ENCODE measurements around the gene SERINC2.
"Not testable (repeated sequence)": the region's sequence is repeated elsewhere in the genome, so short reads cannot be mapped to it uniquely, and the experiment has no call there.

The SERINC2 gene

DNA sequence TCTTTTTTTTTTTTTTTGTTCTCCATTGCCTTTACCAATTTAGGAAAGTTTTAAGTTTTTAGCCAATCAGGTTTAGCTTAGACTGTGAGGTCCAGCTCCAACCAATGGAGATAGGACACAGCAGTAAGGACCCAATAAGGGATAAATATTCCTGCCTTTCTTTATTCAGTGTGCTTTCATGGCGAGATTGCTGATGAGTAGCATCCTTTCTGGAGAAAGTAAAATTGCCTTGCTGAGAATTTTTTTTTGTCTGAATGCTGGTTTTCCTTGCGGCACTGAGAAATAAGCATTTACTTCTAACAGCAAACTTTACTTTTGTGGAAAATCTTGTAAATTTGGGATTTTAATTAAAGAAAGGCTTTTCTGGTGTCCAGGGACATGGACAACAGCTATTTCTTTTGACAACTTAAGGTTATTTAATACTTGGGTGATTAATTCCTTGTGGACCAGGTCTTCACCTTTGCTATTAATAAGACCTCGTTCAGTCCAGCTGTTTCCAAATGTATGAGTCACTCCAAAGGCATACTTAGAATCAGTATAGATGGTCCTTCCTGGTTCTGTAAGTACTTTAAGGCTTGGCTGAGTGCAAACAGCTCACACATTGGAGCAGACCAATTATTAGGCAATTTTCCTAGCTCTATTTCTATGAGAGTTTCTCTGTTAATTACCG, 54.1 kb downstream of the SERINC2 start:
- Histone ChIP-seq H3K27me3 (replicated peaks; ENCODE audit: insufficient read depth, low read length) (no peaks in the 10 kb centered on the region), H3K27ac (ENCODE audit: low read length) (no peak overlapping the region), H3K4me1 (ENCODE audit: low read length) (peaks cover 13% of the 10 kb centered on the region), H4K20me1 (ENCODE audit: insufficient read depth, low read length) (no peaks in the 10 kb centered on the region), H3K9ac (ENCODE audit: low read length) (no peak overlapping the region), H3K79me2 (ENCODE audit: low read length) (no peaks in the 10 kb centered on the region), H3K4me3 (ENCODE audit: low read length) (no peak overlapping the region), H3K9me3 (replicated peaks; ENCODE audit: insufficient read depth, low read length) (no peaks in the 10 kb centered on the region), H3F3A (ENCODE audit: insufficient read depth, low read length) (no peaks in the 10 kb centered on the region), H3K9me2 (replicated peaks; ENCODE audit: insufficient read depth, low read length) (no peaks in the 10 kb centered on the region), H2AFZ (ENCODE audit: low read length) (no peak overlapping the region), H3K4me2 (ENCODE audit: low read depth, low read length) (no peak overlapping the region), H3K36me3 (replicated peaks; ENCODE audit: insufficient read depth, low read length) (no peaks in the 10 kb centered on the region)
- no peak for DNase-seq
- TF ChIP-seq, protein P1, sequence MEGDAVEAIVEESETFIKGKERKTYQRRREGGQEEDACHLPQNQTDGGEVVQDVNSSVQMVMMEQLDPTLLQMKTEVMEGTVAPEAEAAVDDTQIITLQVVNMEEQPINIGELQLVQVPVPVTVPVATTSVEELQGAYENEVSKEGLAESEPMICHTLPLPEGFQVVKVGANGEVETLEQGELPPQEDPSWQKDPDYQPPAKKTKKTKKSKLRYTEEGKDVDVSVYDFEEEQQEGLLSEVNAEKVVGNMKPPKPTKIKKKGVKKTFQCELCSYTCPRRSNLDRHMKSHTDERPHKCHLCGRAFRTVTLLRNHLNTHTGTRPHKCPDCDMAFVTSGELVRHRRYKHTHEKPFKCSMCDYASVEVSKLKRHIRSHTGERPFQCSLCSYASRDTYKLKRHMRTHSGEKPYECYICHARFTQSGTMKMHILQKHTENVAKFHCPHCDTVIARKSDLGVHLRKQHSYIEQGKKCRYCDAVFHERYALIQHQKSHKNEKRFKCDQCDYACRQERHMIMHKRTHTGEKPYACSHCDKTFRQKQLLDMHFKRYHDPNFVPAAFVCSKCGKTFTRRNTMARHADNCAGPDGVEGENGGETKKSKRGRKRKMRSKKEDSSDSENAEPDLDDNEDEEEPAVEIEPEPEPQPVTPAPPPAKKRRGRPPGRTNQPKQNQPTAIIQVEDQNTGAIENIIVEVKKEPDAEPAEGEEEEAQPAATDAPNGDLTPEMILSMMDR (IDR thresholded peaks at IDR 0.05; ENCODE audit: low read length), result no peak
- TF ChIP-seq EZH2phosphoT487 (IDR thresholded peaks at IDR 0.05; ENCODE audit: low read length) (no peak), EZH2 (optimal IDR thresholded peaks at IDR 0.05; ENCODE audit: low read depth, low read length) (no peak)

DNA sequence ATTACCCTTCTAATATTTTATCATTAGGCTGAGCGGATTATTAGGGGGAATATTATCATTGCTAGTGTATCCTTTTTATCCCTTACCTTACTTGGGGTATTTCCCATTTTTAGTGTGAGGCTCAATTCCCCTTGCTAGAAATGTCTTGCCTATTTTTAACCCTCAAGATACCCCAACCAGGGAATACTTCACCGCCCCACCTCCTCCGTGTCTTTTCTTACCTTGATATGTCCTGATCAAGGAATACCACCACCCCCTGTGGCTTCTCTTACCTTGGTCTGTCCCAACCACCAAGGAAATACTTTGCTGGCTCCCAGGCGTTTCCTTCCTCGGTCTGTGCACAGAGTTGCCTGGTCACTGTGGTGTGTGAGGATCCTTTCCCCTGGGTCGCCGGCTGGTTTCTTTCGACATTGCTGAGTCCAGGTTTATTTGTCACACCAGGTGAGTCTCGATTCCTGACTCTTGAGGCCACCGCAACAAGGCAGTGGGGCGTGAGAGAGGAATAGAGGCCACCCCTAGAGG, 57.8 kb downstream of the SERINC2 start:
- Histone ChIP-seq H3K27ac (ENCODE audit: low read length) (peak overlapping the region; percentile 70; the same call in 1 of the 2 replicates), H3K9ac (ENCODE audit: low read length) (no peak overlapping the region), H3K4me2 (ENCODE audit: low read depth, low read length) (no peak overlapping the region), H3K9me3 (replicated peaks; ENCODE audit: insufficient read depth, low read length) (no peaks in the 10 kb centered on the region), H2AFZ (ENCODE audit: low read length) (no peak overlapping the region), H3K4me1 (ENCODE audit: low read length) (peaks cover 18% of the 10 kb centered on the region), H3K9me2 (replicated peaks; ENCODE audit: insufficient read depth, low read length) (no peaks in the 10 kb centered on the region), H3F3A (ENCODE audit: insufficient read depth, low read length) (no peaks in the 10 kb centered on the region), H3K4me3 (ENCODE audit: low read length) (no peak overlapping the region), H4K20me1 (ENCODE audit: insufficient read depth, low read length) (no peaks in the 10 kb centered on the region), H3K36me3 (replicated peaks; ENCODE audit: insufficient read depth, low read length) (no peaks in the 10 kb centered on the region), H3K27me3 (replicated peaks; ENCODE audit: insufficient read depth, low read length) (no peaks in the 10 kb centered on the region), H3K79me2 (ENCODE audit: low read length) (no peaks in the 10 kb centered on the region)
- no peak for TF ChIP-seq EZH2phosphoT487 (IDR thresholded peaks at IDR 0.05; ENCODE audit: low read length)
- no peak for TF ChIP-seq EZH2 (optimal IDR thresholded peaks at IDR 0.05; ENCODE audit: low read depth, low read length)
- TF ChIP-seq, protein P1 (IDR thresholded peaks at IDR 0.05; ENCODE audit: low read length), result no peak
- DNase-seq, result no peak

DNA sequence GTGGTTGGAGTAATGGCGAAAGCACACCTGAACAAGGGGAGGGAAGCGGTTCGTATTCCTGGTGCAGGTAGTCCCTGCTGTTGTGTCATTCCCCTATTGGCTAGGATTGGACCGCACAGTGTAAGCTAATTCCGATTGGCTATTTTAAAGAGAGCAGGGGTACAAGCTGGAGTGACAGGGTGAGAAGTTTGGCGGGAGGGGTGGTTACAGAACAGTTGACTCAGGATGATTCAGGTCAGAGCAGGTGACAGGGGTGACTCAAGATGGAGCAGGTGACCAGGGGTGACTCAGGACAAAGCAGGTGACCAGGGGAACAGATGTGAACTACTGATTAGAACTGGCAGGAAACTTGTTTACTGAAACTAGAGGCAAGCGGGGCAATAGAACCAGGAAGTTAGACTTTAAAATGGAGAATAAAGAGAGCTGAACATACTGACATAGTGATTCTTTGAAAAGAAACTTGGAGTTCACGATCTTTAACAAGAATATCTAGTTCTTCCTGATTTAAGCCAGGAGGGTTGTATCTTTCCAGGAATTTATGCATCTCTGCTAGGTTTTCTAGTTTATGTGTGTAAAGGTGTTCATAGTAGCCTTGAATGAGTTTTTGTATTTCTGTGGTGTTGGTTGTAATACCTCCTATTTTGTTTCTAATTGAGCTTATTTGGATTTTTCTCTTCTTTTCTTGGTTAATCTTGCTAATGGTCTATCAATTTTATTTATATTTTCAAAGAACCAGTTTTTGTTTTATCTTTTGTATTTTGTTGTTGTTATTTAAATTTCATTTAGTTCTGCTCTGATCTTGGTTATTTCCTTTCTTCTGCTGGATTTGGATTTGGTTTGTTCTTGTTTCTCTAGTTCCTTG, 58.7 kb downstream of the SERINC2 start:
- Histone ChIP-seq H3K4me2 (ENCODE audit: low read depth, low read length) (peak overlapping the region; percentile 52; the same call in 1 of the 2 replicates), H3K4me1 (ENCODE audit: low read length) (peaks cover 25% of the 10 kb centered on the region), H3K27ac (ENCODE audit: low read length) (peak overlapping the region; percentile 70), H3K9ac (ENCODE audit: low read length) (peak overlapping the region; percentile 13; the same call in 1 of the 2 replicates), H2AFZ (ENCODE audit: low read length) (peak overlapping the region; percentile 58; the same call in 1 of the 2 replicates)
- not testable (repeated sequence) for H3K27me3 ChIP-seq (replicated peaks; ENCODE audit: insufficient read depth, low read length); H3K4me3 ChIP-seq (ENCODE audit: low read length); H4K20me1 ChIP-seq (ENCODE audit: insufficient read depth, low read length); H3K9me2 ChIP-seq (replicated peaks; ENCODE audit: insufficient read depth, low read length); H3K9me3 ChIP-seq (replicated peaks; ENCODE audit: insufficient read depth, low read length); H3F3A ChIP-seq (ENCODE audit: insufficient read depth, low read length); H3K79me2 ChIP-seq (ENCODE audit: low read length); H3K36me3 ChIP-seq (replicated peaks; ENCODE audit: insufficient read depth, low read length)
- DNase-seq, result peak; percentile 73

DNA sequence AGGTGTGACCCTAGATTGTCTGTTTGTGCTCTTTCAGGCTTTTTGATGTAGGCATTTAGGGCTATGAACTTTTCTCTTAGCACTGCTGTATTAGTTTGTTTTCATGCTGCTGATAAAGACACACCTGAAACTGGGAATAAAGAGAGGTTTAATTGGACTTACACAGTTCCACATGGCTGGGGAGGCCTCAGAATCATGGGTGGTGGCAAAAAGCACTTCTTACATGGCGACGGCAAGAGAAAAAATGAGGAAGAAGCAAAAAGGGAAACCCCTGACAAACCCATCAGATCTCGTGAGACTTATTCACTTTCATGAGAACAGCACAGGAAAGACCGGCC, 59.3 kb downstream of the SERINC2 start:
- H3K27me3 ChIP-seq (replicated peaks; ENCODE audit: insufficient read depth, low read length); H3K9me3 ChIP-seq (replicated peaks; ENCODE audit: insufficient read depth, low read length); H2AFZ ChIP-seq (ENCODE audit: low read length); H4K20me1 ChIP-seq (ENCODE audit: insufficient read depth, low read length); H3K79me2 ChIP-seq (ENCODE audit: low read length); H3F3A ChIP-seq (ENCODE audit: insufficient read depth, low read length); DNase-seq; H3K4me3 ChIP-seq (ENCODE audit: low read length); H3K9ac ChIP-seq (ENCODE audit: low read length); H3K9me2 ChIP-seq (replicated peaks; ENCODE audit: insufficient read depth, low read length); H3K36me3 ChIP-seq (replicated peaks; ENCODE audit: insufficient read depth, low read length): not testable (repeated sequence)
- Histone ChIP-seq H3K4me2 (ENCODE audit: low read depth, low read length) (peak overlapping the region; percentile 52; the same call in 1 of the 2 replicates), H3K27ac (ENCODE audit: low read length) (peak overlapping the region; percentile 70; the same call in 1 of the 2 replicates), H3K4me1 (ENCODE audit: low read length) (peaks cover 30% of the 10 kb centered on the region)

DNA sequence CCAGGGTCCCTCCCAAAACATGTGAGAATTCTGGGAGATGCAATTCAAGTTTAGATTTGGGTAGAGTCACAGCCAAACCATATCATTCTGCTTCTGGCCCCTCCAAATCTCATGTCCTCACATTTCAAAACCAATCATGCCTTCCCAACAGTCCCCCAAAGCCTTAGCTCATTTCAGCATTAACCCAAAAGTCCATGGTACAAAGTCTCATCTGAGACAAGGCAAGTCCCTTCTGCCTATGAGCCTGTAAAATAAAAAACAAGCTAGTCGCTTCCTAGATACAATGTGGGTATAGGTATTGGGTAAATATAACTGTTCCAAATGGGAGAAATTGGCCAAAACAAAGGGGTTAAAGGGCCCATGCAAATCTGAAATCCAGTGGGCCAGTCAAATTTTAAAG, 59.7 kb downstream of the SERINC2 start:
- H4K20me1 ChIP-seq (ENCODE audit: insufficient read depth, low read length); DNase-seq; H3K9me2 ChIP-seq (replicated peaks; ENCODE audit: insufficient read depth, low read length); H3K4me3 ChIP-seq (ENCODE audit: low read length); H3K27ac ChIP-seq (ENCODE audit: low read length); H2AFZ ChIP-seq (ENCODE audit: low read length); H3K4me2 ChIP-seq (ENCODE audit: low read depth, low read length); H3K27me3 ChIP-seq (replicated peaks; ENCODE audit: insufficient read depth, low read length); H3F3A ChIP-seq (ENCODE audit: insufficient read depth, low read length); H3K79me2 ChIP-seq (ENCODE audit: low read length); H3K36me3 ChIP-seq (replicated peaks; ENCODE audit: insufficient read depth, low read length); H3K9me3 ChIP-seq (replicated peaks; ENCODE audit: insufficient read depth, low read length); H3K9ac ChIP-seq (ENCODE audit: low read length): not testable (repeated sequence)
- H3K4me1 ChIP-seq (ENCODE audit: low read length), result peaks cover 34% of the 10 kb centered on the region

DNA sequence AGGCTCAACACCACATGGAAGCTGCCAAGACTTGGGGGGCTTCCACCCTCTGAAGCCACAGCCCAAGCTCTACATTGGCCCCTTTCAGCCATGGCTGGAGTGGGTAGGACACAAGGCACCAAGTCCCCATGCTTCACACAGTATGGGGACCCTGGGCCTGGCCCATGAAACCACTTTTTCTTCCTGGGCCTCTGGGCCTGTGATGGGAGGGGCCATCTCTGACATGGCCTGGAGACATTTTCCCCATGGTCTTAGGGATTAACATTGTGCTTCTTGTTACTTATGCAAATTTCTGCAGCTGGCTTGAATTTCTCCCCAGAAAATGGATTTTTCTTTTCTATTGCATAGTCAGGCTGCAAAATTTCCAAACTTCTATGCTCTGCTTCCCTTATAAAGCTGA, 60.5 kb downstream of the SERINC2 start:
- H3K36me3 ChIP-seq (replicated peaks; ENCODE audit: insufficient read depth, low read length); H3K9ac ChIP-seq (ENCODE audit: low read length); H3K27me3 ChIP-seq (replicated peaks; ENCODE audit: insufficient read depth, low read length); H3K79me2 ChIP-seq (ENCODE audit: low read length); H3K4me2 ChIP-seq (ENCODE audit: low read depth, low read length); H3K9me3 ChIP-seq (replicated peaks; ENCODE audit: insufficient read depth, low read length); H3K4me3 ChIP-seq (ENCODE audit: low read length); H4K20me1 ChIP-seq (ENCODE audit: insufficient read depth, low read length); H3K27ac ChIP-seq (ENCODE audit: low read length); DNase-seq; H2AFZ ChIP-seq (ENCODE audit: low read length); H3K9me2 ChIP-seq (replicated peaks; ENCODE audit: insufficient read depth, low read length): not testable (repeated sequence)
- H3K4me1 ChIP-seq (ENCODE audit: low read length), result peaks cover 40% of the 10 kb centered on the region
- peaks cover 14% of the 10 kb centered on the region; the same call in 1 of the 2 replicates for H3F3A ChIP-seq (ENCODE audit: insufficient read depth, low read length)
